ENCODE measurements around the gene EIF3B. TPM values are rescaled to one million over a fixed set of nuclear protein-coding genes. Genes with fewer than 3 reads are reported as not detected.

Gene EIF3B
- total and polyA plus RNA-seq, 12 donors = 81.4 to 183 (median 110) TPM

DNA sequence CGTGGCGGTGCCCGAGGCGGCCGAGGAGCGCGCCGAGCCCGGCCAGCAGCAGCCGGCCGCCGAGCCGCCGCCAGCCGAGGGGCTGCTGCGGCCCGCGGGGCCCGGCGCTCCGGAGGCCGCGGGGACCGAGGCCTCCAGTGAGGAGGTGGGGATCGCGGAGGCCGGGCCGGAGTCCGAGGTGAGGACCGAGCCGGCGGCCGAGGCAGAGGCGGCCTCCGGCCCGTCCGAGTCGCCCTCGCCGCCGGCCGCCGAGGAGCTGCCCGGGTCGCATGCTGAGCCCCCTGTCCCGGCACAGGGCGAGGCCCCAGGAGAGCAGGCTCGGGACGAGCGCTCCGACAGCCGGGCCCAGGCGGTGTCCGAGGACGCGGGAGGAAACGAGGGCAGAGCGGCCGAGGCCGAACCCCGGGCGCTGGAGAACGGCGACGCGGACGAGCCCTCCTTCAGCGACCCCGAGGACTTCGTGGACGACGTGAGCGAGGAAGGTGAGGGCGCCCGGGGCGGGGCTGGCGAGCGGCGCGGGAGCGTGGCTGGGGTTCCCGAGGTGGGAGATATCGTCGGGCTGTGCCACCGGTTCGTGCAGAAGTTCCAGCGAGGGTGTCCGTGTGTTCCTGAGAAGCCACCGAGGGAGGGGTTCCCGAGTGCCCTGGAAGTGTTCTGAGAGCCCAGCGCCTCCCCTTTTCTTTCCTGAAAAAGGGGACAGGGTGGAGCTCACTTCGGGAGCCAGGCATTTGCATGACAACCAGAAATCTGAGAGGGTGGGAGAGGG, 495 bp downstream of the EIF3B start:
- peak in 3 of 7 donors; percentile 18 to 29 (median 29) for DNase-seq
- Histone ChIP-seq H3K4me1 (replicated peaks in 1 of 2) (peaks cover 25 to 47% of the 10 kb centered on the region in 2 donors), H3K36me3 (replicated peaks in 1 of 2) (no peaks in the 10 kb centered on the region), H3K27me3 (no peaks in the 10 kb centered on the region), H3K4me3 (peak overlapping the region; percentile 61 to 94 (median 80)), H3K27ac (peak overlapping the region in 4 of 5 donors; percentile 66 to 100 (median 96)), H3K9me3 (replicated peaks in 1 of 3) (no peaks in the 10 kb centered on the region)
- TF ChIP-seq, protein P1, sequence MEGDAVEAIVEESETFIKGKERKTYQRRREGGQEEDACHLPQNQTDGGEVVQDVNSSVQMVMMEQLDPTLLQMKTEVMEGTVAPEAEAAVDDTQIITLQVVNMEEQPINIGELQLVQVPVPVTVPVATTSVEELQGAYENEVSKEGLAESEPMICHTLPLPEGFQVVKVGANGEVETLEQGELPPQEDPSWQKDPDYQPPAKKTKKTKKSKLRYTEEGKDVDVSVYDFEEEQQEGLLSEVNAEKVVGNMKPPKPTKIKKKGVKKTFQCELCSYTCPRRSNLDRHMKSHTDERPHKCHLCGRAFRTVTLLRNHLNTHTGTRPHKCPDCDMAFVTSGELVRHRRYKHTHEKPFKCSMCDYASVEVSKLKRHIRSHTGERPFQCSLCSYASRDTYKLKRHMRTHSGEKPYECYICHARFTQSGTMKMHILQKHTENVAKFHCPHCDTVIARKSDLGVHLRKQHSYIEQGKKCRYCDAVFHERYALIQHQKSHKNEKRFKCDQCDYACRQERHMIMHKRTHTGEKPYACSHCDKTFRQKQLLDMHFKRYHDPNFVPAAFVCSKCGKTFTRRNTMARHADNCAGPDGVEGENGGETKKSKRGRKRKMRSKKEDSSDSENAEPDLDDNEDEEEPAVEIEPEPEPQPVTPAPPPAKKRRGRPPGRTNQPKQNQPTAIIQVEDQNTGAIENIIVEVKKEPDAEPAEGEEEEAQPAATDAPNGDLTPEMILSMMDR (IDR thresholded peaks at IDR 0.05) = no peak
- peak in 1 of 2 donors; percentile 10 for TF ChIP-seq POLR2A (IDR thresholded peaks at IDR 0.05)
- WGBS, 4 donors = 0% methylated on average over 13 to 92 of the region's 92 CpGs; no CpG with 5 or more reads in 1 of the 4 donors
- intact Hi-C loops (cut with DNase I) = loop anchor here (5.0 to 10.0 kb wide), 3 partner anchors 47 to 780 kb away; partner anchors contain the start of genes CHST12 (in 1 of the 2), MRM2 (in 1 of the 2), NUDT1 (in 1 of the 2) and PSMG3 (in 1 of the 2)

- peak overlapping the region in 2 of 5 donors; percentile 23 to 96 for H3K27ac ChIP-seq
- DNase-seq = no peak
- H3K9me3 ChIP-seq (replicated peaks in 1 of 3) = no peaks in the 10 kb centered on the region
- no peaks in the 10 kb centered on the region for H3K27me3 ChIP-seq
- intact Hi-C loops (cut with DNase I) = loop anchor here (5.0 to 10.0 kb wide), 3 partner anchors 47 to 781 kb away; partner anchors contain the start of genes CHST12 (in 1 of the 2), MRM2 (in 1 of the 2), NUDT1 (in 1 of the 2) and PSMG3 (in 1 of the 2)
- no peaks in the 10 kb centered on the region for H3K36me3 ChIP-seq (replicated peaks in 1 of 2)
- TF ChIP-seq, protein P1 (IDR thresholded peaks at IDR 0.05) = no peak
- 3 to 5% (median 4%) methylated on average over 7 to 9 of the region's 9 CpGs for WGBS, 4 donors
- peak overlapping the region in 3 of 4 donors; percentile 61 to 94 (median 83) for H3K4me3 ChIP-seq
- peaks cover 25 to 51% of the 10 kb centered on the region in 2 donors for H3K4me1 ChIP-seq (replicated peaks in 1 of 2)
Measured at GRCh38 chr7:2355705-2356008, 1.0 kb downstream of the EIF3B start.

GRCh38 chr7:2357165-2357564, 2.5 kb downstream of the EIF3B start:
- Histone ChIP-seq H3K4me1 (replicated peaks in 1 of 2) (peaks cover 25 to 56% of the 10 kb centered on the region in 2 donors), H3K9me3 (replicated peaks in 1 of 3) (no peaks in the 10 kb centered on the region), H3K36me3 (replicated peaks in 1 of 2) (peaks cover 0 to 14% of the 10 kb centered on the region in 2 donors), H3K27ac (no peak overlapping the region), H3K27me3 (no peaks in the 10 kb centered on the region), H3K4me3 (no peak overlapping the region)
- intact Hi-C loops (cut with DNase I) = loop anchor here (5.0 to 10.0 kb wide), 3 partner anchors 45 to 782 kb away; partner anchors contain the start of genes CHST12 (in 1 of the 2), MRM2 (in 1 of the 2), NUDT1 (in 1 of the 2) and PSMG3 (in 1 of the 2)
- TF ChIP-seq, protein P1 (IDR thresholded peaks at IDR 0.05) = no peak
- TF ChIP-seq POLR2A (IDR thresholded peaks at IDR 0.05) = no peak
- WGBS, 4 donors = 44 to 67% (median 60%) methylated on average over 8 of the region's 8 CpGs
- peak in 3 of 7 donors; percentile 24 to 33 (median 28) for DNase-seq

- WGBS, 4 donors = 65 to 74% (median 70%) methylated on average over 6 of the region's 6 CpGs
- TF ChIP-seq, protein P1 (IDR thresholded peaks at IDR 0.05) = no peak
- no peak for TF ChIP-seq POLR2A (IDR thresholded peaks at IDR 0.05)
- Histone ChIP-seq H3K27me3 (no peaks in the 10 kb centered on the region), H3K4me1 (replicated peaks in 1 of 2) (peaks cover 25 to 56% of the 10 kb centered on the region in 2 donors), H3K27ac (no peak overlapping the region), H3K9me3 (replicated peaks in 1 of 3) (no peaks in the 10 kb centered on the region), H3K36me3 (replicated peaks in 1 of 2) (peaks cover 0 to 18% of the 10 kb centered on the region in 2 donors), H3K4me3 (no peak overlapping the region)
- intact Hi-C loops (cut with DNase I) = loop anchor here (5.0 to 10.0 kb wide), 3 partner anchors 45 to 783 kb away; partner anchors contain the start of genes CHST12 (in 1 of the 2), MRM2 (in 1 of the 2), NUDT1 (in 1 of the 2) and PSMG3 (in 1 of the 2)
- no peak for DNase-seq
Measured at GRCh38 chr7:2357571-2357970, 2.9 kb downstream of the EIF3B start.

All from adrenal gland (tissue), 12 donors.